Transverse colon (tissue), 4 donors: Measurements from ENCODE around the gene IQSEC3. TPM values are rescaled to one million over a fixed set of nuclear protein-coding genes. Genes with fewer than 3 reads are reported as not detected.

ENCODE experiments used
- DNase-seq: peaks from one replicate; pipeline ENCODE4 v3.0.0-alpha.2; 2019
- H3K27ac ChIP-seq, 4 donors: fragments of 200-600 bp; sonication (generic); 2 replicates each; pipeline ENCODE4 v1.5.1; 2016 to 2018; ENCODE audit warnings: inconsistent platforms in 4 of 4
- H3K27me3 ChIP-seq: fragments of 200-600 bp; sonication (generic); 2 replicates; pipeline ENCODE4 v1.5.1; 2017; ENCODE audit warnings: inconsistent platforms
- H3K36me3 ChIP-seq, 4 donors: fragments of 200-600 bp; sonication (generic); 2 replicates each; pipeline ENCODE4 v1.5.1; 2017 to 2019; ENCODE audit warnings: inconsistent platforms in 4 of 4
- H3K4me1 ChIP-seq, 4 donors: fragments of 200-600 bp; sonication (generic); 2 replicates each; pipeline ENCODE4 v1.5.1; 2017 to 2020; ENCODE audit warnings: inconsistent platforms in 4 of 4
- H3K4me3 ChIP-seq, 4 donors: fragments of 200-600 bp; sonication (generic); 1 replicate in 1 of 4; 2 replicates in 3 of 4; pipeline versions ENCODE4 v1.5.1 to v1.6.1; 2017 to 2019; ENCODE audit warnings: inconsistent platforms in 4 of 4
- H3K9me3 ChIP-seq, 2 donors: fragments of 200-600 bp; sonication (generic); 2 replicates each; pipeline ENCODE4 v1.5.1; 2017 to 2019; ENCODE audit warnings: inconsistent platforms in 2 of 2
- CTCF ChIP-seq, 5 experiments: fragments of 200-600 bp in 3 of 5; fragments of 450-650 bp in 2 of 5; sonication (generic) in 3 of 5; IDR thresholded peaks; 1 replicate in 2 of 5; 2 replicates in 3 of 5; pipeline ENCODE4 v1.5.1; 2016 to 2017; ENCODE audit warnings: antibody characterized with exemption in 5 of 5, inconsistent platforms in 3 of 5, mild to moderate bottlenecking in 2 of 5, moderate library complexity in 1 of 5
- EP300 ChIP-seq: sonication (generic); formaldehyde crosslinking; IDR thresholded peaks from one replicate; pipeline ENCODE4 v1.6.1; 2017; ENCODE audit warnings: antibody characterized with exemption, low read depth
- POLR2A ChIP-seq: fragments of 450-650 bp; IDR thresholded peaks from one replicate; pipeline ENCODE4 v1.6.1; 2016; ENCODE audit warnings: antibody characterized with exemption, mild to moderate bottlenecking, moderate library complexity
- POLR2AphosphoS5 ChIP-seq, 3 donors: sonication (generic); formaldehyde crosslinking; IDR thresholded peaks; one replicate each; pipeline ENCODE4 v1.6.1; 2016; ENCODE audit warnings: antibody characterized with exemption in 3 of 3
- WGBS, 2 donors: methylation state at CpG; one replicate each; pipeline ENCODE4 v1.1.5; 2018; ENCODE audit warnings: low coverage in 1 of 2; 5-methylcytosine and 5-hydroxymethylcytosine counted together
- in situ Hi-C, 4 donors: fragments of 200-750 bp; cut with MboI; loops; one replicate each; pipeline versions ENCODE4 v1.15.0 to v1.15.1; 2017; ENCODE audit warnings: low sequenced_read_pairs in 3 of 4, low pct_ligation_motif_present in 1 of 4, low pct_unique_long_range_greater_than_20kb in 1 of 4
- intact Hi-C: fragments of 100-400 bp; cut with DNase I; formaldehyde crosslinking; loops from one replicate; pipeline ENCODE4 v1.15.1; 2023; ENCODE audit warnings: low total_unique reads
- total RNA-seq, 4 donors: library from RNA; depleted of rRNA; stranded (reverse); fragments of >200 nt; gene quantifications; one replicate each; pipeline ENCODE4 v1.1.0, GENCODE V29; 2016

The IQSEC3 gene
- total RNA-seq, 4 donors from 2014 or later = 0.16 to 35.4 (median 0.27) TPM; not detected in 1

DNA sequence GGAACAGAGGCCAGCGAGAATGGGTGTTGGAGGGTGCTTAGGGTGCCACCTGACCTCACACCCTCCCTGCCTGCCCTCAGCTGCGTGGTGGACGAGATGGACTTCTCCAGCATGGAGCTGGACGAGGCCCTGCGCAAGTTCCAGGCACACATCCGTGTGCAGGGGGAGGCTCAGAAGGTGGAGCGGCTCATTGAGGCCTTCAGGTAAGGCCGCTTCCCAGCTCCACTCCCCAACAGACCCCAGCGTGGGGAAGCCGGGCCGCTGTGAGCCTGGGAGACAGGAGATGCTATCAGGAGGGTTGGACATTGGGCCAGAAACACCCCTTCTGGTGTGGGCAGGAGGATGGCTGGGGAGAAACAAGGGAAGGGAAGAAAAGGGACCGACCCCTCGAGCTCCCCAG lies 90.4 kb downstream of the IQSEC3 start:
- WGBS, 2 donors = 91% methylated on average over 13 of the region's 13 CpGs; no CpG with 5 or more reads in 1 of the 2 donors

DNA sequence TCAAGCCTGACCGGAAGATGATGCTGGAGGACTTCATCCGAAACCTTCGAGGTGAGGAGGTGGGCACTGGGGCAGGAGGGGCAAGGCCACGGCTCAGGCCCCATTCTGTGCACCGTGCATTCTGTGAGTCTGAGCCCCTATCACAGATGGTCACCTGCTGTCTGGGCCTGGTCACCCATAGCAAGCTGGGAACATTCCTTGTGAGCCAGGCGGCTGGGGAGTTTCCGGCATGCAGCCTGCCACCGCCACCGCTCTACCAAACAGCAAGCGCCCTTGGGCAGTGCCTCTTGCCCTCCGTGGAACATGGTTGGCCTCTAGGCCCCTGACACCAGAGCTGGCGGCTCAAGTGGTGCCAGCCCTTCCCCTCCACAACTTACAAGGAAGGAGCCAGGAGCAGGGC lies 91.1 kb downstream of the IQSEC3 start:
- intact Hi-C loops (no loop called here), in situ Hi-C loops (no loop called here)
- no peak for TF ChIP-seq CTCF (IDR thresholded peaks at IDR 0.05)
- TF ChIP-seq EP300 = no peak
- TF ChIP-seq POLR2A = no peak
- no peak for TF ChIP-seq POLR2AphosphoS5 (IDR thresholded peaks at IDR 0.05)
- Histone ChIP-seq H3K27me3 (no peaks in the 10 kb centered on the region), H3K4me3 (no peak overlapping the region), H3K36me3 (no peaks in the 10 kb centered on the region), H3K9me3 (no peaks in the 10 kb centered on the region), H3K27ac (no peak overlapping the region), H3K4me1 (no peaks in the 10 kb centered on the region)
- WGBS, 2 donors = 86% methylated on average over 9 of the region's 12 CpGs; no CpG with 5 or more reads in 1 of the 2 donors
- DNase-seq = no peak

More for the DNA sequence above, 90.4 kb downstream of the IQSEC3 start:
- no peak for DNase-seq
- Histone ChIP-seq H3K9me3 (no peaks in the 10 kb centered on the region), H3K36me3 (no peaks in the 10 kb centered on the region), H3K27ac (no peak overlapping the region), H3K4me3 (no peak overlapping the region), H3K27me3 (no peaks in the 10 kb centered on the region), H3K4me1 (no peaks in the 10 kb centered on the region)
- in situ Hi-C loops (no loop called here), intact Hi-C loops (no loop called here)
- TF ChIP-seq POLR2A (no peak), CTCF (IDR thresholded peaks at IDR 0.05) (no peak), POLR2AphosphoS5 (IDR thresholded peaks at IDR 0.05) (no peak), EP300 (no peak)

DNA sequence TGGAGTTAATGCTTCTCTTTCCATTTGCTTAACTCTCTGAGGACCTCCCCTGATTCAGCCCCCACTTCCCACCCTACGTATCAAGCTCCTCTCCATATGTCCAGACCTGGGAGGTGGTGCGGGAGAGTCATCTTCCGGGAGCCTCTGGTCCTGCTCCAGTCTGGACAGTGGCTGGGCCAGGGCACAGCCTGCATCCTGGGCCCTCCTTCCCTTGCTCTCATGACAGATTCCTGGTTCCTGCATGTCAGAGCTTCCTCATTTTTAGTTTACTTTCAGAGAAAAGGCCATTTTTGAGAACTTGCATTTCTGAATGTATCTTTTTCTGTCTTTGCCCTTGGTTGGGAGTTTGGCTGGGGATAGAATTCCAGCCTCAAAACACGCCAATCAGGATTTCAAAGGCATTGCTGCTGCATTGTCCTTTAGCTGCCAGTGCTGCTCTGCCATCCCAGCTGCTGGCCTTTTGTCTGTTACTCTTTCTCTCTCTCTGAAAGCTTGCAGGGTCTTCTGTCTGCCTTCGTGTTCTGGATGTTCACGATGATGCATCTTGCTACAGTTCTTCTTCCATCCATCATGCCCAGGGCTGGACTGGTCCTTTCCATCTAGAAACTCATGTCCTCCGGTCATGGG lies 92.7 kb downstream of the IQSEC3 start:
- DNase-seq = no peak
- no peak for TF ChIP-seq POLR2AphosphoS5 (IDR thresholded peaks at IDR 0.05)
- TF ChIP-seq EP300 = no peak
- no peak for TF ChIP-seq CTCF (IDR thresholded peaks at IDR 0.05)
- no peak for TF ChIP-seq POLR2A
- H3K27me3 ChIP-seq = no peaks in the 10 kb centered on the region
- no peak overlapping the region for H3K27ac ChIP-seq
- intact Hi-C loops = no loop called here
- 85 to 88% methylated on average over 4 to 7 of the region's 7 CpGs for WGBS, 2 donors
- in situ Hi-C loops = no loop called here
- H3K36me3 ChIP-seq = no peaks in the 10 kb centered on the region
- H3K4me3 ChIP-seq = no peak overlapping the region
- H3K9me3 ChIP-seq = no peaks in the 10 kb centered on the region
- no peaks in the 10 kb centered on the region for H3K4me1 ChIP-seq

- no peaks in the 10 kb centered on the region for H3K27me3 ChIP-seq
- no peak for DNase-seq
- no peak overlapping the region for H3K27ac ChIP-seq
- 51 to 77% methylated on average over 9 of the region's 9 CpGs for WGBS, 2 donors
- no peak for TF ChIP-seq CTCF (IDR thresholded peaks at IDR 0.05)
- no peak for TF ChIP-seq EP300
- no peak for TF ChIP-seq POLR2AphosphoS5 (IDR thresholded peaks at IDR 0.05)
- TF ChIP-seq POLR2A = no peak
- in situ Hi-C loops = no loop called here
- no peak overlapping the region for H3K4me3 ChIP-seq
- H3K9me3 ChIP-seq = no peaks in the 10 kb centered on the region
- no peaks in the 10 kb centered on the region for H3K36me3 ChIP-seq
- intact Hi-C loops = no loop called here
- no peaks in the 10 kb centered on the region for H3K4me1 ChIP-seq
Measured at GRCh38 chr12:160858-161257, 94.3 kb downstream of the IQSEC3 start.
